GM12872 (cell line): Measurements from ENCODE around the gene RANBP17.

Source experiments
- TF ChIP-seq, protein P1 (sequence below): IDR thresholded peaks from 3 replicates; pipeline ENCODE4 v1.5.1; 2011; ENCODE audit warnings: low read depth, mild to moderate bottlenecking, low read length, moderate library complexity; ENCODE audit not compliant: insufficient read depth

The RANBP17 gene

DNA sequence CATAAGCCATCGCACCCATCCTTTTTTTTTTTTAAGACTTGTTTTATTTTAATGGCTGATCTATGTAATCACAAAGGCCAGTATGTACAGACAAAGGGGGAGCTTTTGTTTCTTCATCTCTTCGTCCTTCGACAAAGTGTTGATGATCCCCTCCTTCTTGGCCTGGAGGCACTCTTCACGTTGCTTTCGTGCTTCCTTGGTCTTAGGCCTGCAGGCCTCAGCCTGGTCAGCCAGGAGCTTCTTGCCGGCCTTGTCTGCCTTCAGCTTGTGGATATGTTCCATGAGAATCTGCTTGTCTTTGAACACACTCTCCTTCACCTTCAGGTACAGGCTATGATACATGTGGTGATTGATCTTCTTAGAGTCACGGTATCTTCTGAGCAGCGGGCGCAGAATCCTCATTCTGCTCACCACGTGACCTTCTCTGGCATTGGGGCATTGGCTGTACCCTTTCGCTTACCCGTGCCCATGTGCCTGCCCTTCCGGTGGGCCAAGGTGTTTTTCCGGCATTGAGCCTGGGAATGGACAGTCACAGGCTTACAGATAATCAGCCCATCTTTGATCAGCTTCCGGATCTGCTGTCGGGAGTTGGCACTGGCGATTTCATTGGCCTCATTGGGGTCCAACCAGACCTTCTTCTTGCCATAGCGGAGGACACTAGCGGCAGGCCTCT lies 483.3 kb downstream of the RANBP17 start:
- TF ChIP-seq, protein P1, sequence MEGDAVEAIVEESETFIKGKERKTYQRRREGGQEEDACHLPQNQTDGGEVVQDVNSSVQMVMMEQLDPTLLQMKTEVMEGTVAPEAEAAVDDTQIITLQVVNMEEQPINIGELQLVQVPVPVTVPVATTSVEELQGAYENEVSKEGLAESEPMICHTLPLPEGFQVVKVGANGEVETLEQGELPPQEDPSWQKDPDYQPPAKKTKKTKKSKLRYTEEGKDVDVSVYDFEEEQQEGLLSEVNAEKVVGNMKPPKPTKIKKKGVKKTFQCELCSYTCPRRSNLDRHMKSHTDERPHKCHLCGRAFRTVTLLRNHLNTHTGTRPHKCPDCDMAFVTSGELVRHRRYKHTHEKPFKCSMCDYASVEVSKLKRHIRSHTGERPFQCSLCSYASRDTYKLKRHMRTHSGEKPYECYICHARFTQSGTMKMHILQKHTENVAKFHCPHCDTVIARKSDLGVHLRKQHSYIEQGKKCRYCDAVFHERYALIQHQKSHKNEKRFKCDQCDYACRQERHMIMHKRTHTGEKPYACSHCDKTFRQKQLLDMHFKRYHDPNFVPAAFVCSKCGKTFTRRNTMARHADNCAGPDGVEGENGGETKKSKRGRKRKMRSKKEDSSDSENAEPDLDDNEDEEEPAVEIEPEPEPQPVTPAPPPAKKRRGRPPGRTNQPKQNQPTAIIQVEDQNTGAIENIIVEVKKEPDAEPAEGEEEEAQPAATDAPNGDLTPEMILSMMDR: no peak
